ENCODE measurements around the gene ANKRD13A.

DNA sequence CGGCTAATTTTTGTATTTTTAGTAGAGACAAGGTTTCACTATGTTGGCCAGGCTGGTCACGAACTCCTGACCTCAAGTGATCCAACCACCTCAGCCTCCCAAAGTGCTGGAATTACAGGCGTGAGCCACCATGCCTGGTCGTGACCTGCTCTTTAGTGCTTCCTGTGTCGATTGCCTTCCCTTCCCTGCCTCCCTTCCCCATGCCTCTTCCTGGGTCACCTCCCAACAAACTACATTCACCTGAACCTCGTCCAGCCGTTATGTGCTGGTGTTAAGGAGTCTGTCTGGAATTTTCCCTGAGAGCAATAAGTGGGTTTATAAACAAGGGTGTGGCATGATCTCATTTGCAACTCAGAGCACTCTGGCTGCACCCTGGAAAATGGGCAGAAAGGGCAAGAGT is 81.2 kb downstream of the ANKRD13A start:
- no peak for TF ChIP-seq GATA1 (IDR thresholded peaks at IDR 0.05; ENCODE audit: low read depth, low read length)
- no peak for TF ChIP-seq POLR2A (IDR thresholded peaks at IDR 0.05; ENCODE audit: low read length)

Measured in erythroblast (primary cell).